ENCODE results near the gene SMIM38. TPM values are rescaled to one million over a fixed set of nuclear protein-coding genes. Genes with fewer than 3 reads are reported as not detected.
"Not testable (repeated sequence)": the region's sequence is repeated elsewhere in the genome, so short reads cannot be mapped to it uniquely, and the experiment has no call there.

SMIM38 gene
- total RNA-seq, 1 donor from 2014 or later, result 0.12 TPM

- Mint-ChIP-seq H3K36me3 (ENCODE audit: low read depth) (peaks cover 8% of the 10 kb centered on the region), H3K27me3 (ENCODE audit: low read depth) (no peaks in the 10 kb centered on the region), H3K4me1 (ENCODE audit: low read depth) (peaks cover 10% of the 10 kb centered on the region), H3K27ac (ENCODE audit: unreplicated experiment) (no peak overlapping the region), H3K9me3 (ENCODE audit: low read depth) (peaks cover 12% of the 10 kb centered on the region), H3K4me3 (ENCODE audit: unreplicated experiment) (no peak overlapping the region)
- DNase-seq (ENCODE audit: low spot score), result no peak
- TF ChIP-seq, protein P1, sequence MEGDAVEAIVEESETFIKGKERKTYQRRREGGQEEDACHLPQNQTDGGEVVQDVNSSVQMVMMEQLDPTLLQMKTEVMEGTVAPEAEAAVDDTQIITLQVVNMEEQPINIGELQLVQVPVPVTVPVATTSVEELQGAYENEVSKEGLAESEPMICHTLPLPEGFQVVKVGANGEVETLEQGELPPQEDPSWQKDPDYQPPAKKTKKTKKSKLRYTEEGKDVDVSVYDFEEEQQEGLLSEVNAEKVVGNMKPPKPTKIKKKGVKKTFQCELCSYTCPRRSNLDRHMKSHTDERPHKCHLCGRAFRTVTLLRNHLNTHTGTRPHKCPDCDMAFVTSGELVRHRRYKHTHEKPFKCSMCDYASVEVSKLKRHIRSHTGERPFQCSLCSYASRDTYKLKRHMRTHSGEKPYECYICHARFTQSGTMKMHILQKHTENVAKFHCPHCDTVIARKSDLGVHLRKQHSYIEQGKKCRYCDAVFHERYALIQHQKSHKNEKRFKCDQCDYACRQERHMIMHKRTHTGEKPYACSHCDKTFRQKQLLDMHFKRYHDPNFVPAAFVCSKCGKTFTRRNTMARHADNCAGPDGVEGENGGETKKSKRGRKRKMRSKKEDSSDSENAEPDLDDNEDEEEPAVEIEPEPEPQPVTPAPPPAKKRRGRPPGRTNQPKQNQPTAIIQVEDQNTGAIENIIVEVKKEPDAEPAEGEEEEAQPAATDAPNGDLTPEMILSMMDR (IDR thresholded peaks at IDR 0.05), result no peak
These were observed 19.3 kb upstream of the SMIM38 start for GRCh38 chr11:69136471-69136870.

- no peaks in the 10 kb centered on the region for H3K27me3 Mint-ChIP-seq (ENCODE audit: low read depth)
- no peak overlapping the region for H3K4me3 Mint-ChIP-seq (ENCODE audit: unreplicated experiment)
- H3K36me3 Mint-ChIP-seq (ENCODE audit: low read depth), result peaks cover 8% of the 10 kb centered on the region
- no peak for DNase-seq (ENCODE audit: low spot score)
- TF ChIP-seq, protein P1 (IDR thresholded peaks at IDR 0.05), result no peak
- no peak overlapping the region for H3K27ac Mint-ChIP-seq (ENCODE audit: unreplicated experiment)
- H3K4me1 Mint-ChIP-seq (ENCODE audit: low read depth), result peaks cover 6% of the 10 kb centered on the region
- H3K9me3 Mint-ChIP-seq (ENCODE audit: low read depth), result peaks cover 12% of the 10 kb centered on the region
These were observed 18.4 kb upstream of the SMIM38 start for GRCh38 chr11:69137151-69137844.

DNA sequence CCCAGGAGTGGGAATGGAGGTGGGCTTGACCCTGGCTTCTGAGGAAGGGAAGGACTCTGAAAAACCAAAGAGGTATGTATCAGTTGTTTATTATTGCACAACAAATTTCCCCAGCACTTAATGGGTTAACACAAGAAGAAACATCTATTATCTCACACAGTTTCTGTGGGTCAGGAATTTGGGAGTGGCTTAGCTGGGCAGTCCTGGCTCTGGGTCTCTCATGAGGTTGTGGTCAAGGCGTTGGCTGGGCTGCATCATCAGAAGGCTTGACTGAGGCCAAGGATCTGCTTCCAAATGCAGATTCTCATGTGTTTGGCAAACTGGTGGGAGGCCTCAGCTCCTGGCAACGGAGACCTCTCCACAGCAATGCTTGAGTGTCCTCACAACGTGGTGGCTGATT lies 17.5 kb upstream of the SMIM38 start:
- Mint-ChIP-seq H3K27me3 (ENCODE audit: low read depth) (no peaks in the 10 kb centered on the region), H3K36me3 (ENCODE audit: low read depth) (peaks cover 6% of the 10 kb centered on the region), H3K4me3 (ENCODE audit: unreplicated experiment) (no peak overlapping the region), H3K4me1 (ENCODE audit: low read depth) (peaks cover 6% of the 10 kb centered on the region), H3K27ac (ENCODE audit: unreplicated experiment) (no peak overlapping the region), H3K9me3 (ENCODE audit: low read depth) (peaks cover 8% of the 10 kb centered on the region)
- no peak for DNase-seq (ENCODE audit: low spot score)
- TF ChIP-seq, protein P1 (IDR thresholded peaks at IDR 0.05), result no peak

DNA sequence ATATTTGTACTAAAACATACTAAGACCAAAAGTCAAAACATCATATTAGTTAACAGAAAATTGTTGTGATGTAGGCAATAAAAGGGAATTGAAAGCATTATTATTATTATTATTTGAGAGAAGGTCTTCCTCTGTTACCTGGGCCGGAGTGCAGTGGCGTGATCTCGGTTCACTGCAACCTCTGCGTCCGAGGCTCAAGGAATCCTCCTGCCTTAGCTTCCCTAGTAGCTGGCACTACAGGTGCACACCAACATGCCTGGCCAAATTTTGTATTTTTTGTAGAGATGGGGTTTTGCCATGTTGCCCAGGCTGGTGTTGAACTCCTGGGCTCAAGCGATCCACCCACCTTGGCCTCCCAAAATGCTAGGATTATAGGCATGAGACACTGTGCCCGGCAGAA lies 15.6 kb upstream of the SMIM38 start:
- H3K27me3 Mint-ChIP-seq (ENCODE audit: low read depth); H3K36me3 Mint-ChIP-seq (ENCODE audit: low read depth); H3K4me3 Mint-ChIP-seq (ENCODE audit: unreplicated experiment); H3K9me3 Mint-ChIP-seq (ENCODE audit: low read depth); H3K27ac Mint-ChIP-seq (ENCODE audit: unreplicated experiment); DNase-seq (ENCODE audit: low spot score): not testable (repeated sequence)
- H3K4me1 Mint-ChIP-seq (ENCODE audit: low read depth), result peaks cover 15% of the 10 kb centered on the region

DNA sequence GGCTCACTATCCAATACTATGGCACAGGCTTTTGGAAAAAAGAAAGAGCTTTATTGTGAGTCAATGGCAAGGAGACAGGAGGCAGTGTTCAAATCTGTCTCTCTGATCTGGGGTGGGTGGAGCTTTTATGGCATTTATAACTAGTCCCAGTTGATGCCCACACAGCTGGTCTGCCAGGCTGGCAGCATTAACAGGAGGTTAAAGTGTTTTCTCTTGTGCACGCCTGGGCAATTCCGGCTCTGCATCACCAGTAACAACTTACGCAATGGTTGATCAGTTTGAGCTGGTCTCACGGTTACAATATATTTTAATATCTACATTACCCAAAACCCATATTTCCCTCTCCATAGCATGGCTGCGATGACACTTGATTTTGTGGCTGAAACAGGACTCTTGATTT lies 15.1 kb upstream of the SMIM38 start:
- Mint-ChIP-seq H3K27me3 (ENCODE audit: low read depth) (no peaks in the 10 kb centered on the region), H3K4me3 (ENCODE audit: unreplicated experiment) (no peak overlapping the region), H3K9me3 (ENCODE audit: low read depth) (peaks cover 6% of the 10 kb centered on the region), H3K36me3 (ENCODE audit: low read depth) (no peaks in the 10 kb centered on the region), H3K4me1 (ENCODE audit: low read depth) (peaks cover 15% of the 10 kb centered on the region), H3K27ac (ENCODE audit: unreplicated experiment) (no peak overlapping the region)
- TF ChIP-seq, protein P1 (IDR thresholded peaks at IDR 0.05), result no peak
- no peak for DNase-seq (ENCODE audit: low spot score)

DNA sequence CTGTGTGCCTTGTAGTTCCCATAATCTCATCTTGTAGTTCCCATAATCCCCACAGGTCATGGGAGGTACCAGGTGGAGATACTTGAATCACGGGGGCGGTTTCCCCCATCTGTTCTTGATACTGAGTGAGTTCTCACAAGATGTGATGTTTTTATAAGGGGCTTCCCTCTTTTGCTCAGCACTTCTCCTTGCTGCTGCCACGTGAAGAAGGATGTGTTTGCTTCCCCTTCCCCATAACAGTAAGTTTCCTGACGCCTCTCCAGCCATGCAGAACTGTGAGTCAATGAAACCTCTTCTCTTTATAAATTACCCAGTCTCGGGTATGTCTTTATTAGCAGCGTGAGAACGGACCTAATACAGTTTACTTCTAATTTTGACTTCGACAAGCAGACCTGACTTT lies 14.0 kb upstream of the SMIM38 start:
- peaks cover 17% of the 10 kb centered on the region for H3K9me3 Mint-ChIP-seq (ENCODE audit: low read depth)
- TF ChIP-seq, protein P1 (IDR thresholded peaks at IDR 0.05), result no peak
- no peak for DNase-seq (ENCODE audit: low spot score)
- peaks cover 5% of the 10 kb centered on the region for H3K36me3 Mint-ChIP-seq (ENCODE audit: low read depth)
- H3K4me1 Mint-ChIP-seq (ENCODE audit: low read depth), result peaks cover 15% of the 10 kb centered on the region
- no peak overlapping the region for H3K27ac Mint-ChIP-seq (ENCODE audit: unreplicated experiment)
- H3K27me3 Mint-ChIP-seq (ENCODE audit: low read depth), result no peaks in the 10 kb centered on the region
- H3K4me3 Mint-ChIP-seq (ENCODE audit: unreplicated experiment), result no peak overlapping the region

Data from chondrocyte (in vitro differentiated cells).